ENCODE measurements around the gene CD248. TPM values are rescaled to one million over a fixed set of nuclear protein-coding genes. Genes with fewer than 3 reads are reported as not detected.

The CD248 gene
- total RNA-seq, 1 experiment from 2014 or later: 629 TPM

- H3K36me3 ChIP-seq: peaks cover 35% of the 10 kb centered on the region
- H3K9me3 ChIP-seq (replicated peaks): 0 out of 2 replicates have a peak, but pooled peaks cover 2% of the 10 kb centered on the region
- DNase-seq (ENCODE audit: low read depth in 1 of 2, low spot score in 2 of 2): no peak
- peaks cover 28% of the 10 kb centered on the region for H3K4me1 ChIP-seq (replicated peaks)
- peaks cover 37% of the 10 kb centered on the region for H3K27me3 ChIP-seq (replicated peaks)
- peak overlapping the region; percentile 77 for H3K4me3 ChIP-seq
- peak overlapping the region; percentile 61 for H3K27ac ChIP-seq
These were observed 27.1 kb downstream of the CD248 start for GRCh38 chr11:66289548-66290329.

DNA sequence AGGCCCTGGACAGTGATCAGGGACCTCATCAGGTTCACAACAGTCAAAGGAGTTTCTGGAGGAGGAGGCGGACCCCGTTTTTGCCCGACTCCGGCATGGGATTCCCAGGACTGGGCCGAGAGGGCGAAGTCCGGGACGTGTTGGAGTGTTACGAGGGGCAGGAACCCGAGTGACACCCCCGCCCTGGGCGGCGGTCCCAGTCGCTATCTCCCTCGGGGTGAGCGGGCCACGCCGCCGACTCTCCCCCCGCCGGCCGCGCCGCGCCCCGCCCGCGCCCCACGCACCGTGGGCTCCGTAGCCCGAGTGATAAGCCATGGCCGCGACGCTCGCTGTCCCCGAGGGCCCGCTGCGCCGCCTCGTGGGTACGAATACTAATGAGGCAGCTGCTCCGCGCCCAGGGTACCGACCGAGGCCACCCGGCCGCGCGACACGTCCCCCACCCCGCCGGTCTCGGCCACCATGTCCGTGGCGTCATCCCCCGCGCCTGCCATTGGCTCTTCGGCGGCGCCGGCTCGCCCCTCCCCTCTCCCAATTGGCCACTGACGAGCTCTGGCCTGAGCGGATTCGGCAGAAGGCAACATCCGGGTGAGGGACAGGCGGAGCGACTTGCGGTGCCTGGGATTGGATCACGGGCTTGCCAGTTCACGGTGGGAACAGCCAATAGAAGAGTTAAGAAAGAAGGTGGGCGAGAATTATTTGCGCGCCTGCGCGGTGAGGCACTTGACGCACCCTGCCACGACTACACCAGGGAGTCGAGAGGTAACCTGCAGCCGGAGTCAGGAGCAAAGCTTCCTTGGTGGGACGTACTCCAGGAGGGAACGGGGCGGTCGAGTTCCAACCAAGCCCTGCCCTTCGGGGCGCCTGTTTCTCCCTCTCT lies 27.9 kb downstream of the CD248 start, which contains the start of gene YIF1A:
Gene YIF1A (minus strand): TSS at position 473 of the 877 bp plus-strand sequence. CDS start 158 bp downstream, at position 315.
- Histone ChIP-seq H3K9me3 (replicated peaks) (0 out of 2 replicates have a peak, but pooled peaks cover 2% of the 10 kb centered on the region), H3K36me3 (peaks cover 43% of the 10 kb centered on the region), H3K4me1 (replicated peaks) (peaks cover 28% of the 10 kb centered on the region)

DNA sequence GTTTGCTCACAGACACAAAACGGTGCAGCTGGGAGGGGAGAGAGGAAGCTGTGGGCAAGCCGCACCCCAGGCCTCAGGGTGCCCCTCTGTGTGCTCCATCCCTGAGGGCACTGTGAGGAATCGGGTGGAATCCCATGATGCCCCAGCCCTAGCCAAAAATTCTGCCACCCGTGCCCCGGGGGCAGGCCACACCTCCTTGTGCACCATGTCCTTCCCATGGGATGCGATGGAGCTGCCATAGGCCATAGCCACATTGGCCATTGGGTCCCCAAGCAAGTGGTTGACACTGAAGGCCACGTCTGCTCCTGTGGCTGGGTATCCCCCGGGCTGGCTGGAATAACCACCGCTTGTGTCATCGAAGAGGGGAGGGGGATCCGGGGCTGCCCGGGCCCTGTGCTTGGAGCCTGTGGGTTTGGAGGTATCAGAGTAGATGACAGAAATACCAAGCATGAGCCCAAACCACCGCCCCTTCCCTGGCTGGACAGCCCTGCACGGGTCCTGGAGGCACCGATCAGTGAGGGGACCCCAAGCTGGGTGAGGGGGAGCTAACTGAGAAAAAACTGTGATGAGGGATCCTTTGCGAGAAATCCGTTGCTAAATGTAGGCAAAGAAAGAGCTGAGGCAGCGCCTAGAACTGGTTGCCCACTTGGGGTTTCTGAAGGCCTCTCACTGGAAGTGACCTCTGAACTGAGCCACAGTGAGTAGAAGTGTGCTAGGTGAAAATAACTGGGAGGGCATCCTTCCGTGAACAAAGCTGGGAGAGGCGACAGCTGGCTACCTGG lies 28.8 kb downstream of the CD248 start:
- Histone ChIP-seq H3K27me3 (replicated peaks) (peaks cover 26% of the 10 kb centered on the region), H3K36me3 (peaks cover 47% of the 10 kb centered on the region)

More for the DNA sequence above, 27.9 kb downstream of the CD248 start, which contains the start of gene YIF1A:
- DNase-seq (ENCODE audit: low read depth in 1 of 2, low spot score in 2 of 2): peak; percentile 100
- H3K27me3 ChIP-seq (replicated peaks): peaks cover 34% of the 10 kb centered on the region
- peak within 1 kb of the TSS; percentile 77 for H3K4me3 ChIP-seq
- peak within 1 kb of the TSS; percentile 76 for H3K27ac ChIP-seq

DNA sequence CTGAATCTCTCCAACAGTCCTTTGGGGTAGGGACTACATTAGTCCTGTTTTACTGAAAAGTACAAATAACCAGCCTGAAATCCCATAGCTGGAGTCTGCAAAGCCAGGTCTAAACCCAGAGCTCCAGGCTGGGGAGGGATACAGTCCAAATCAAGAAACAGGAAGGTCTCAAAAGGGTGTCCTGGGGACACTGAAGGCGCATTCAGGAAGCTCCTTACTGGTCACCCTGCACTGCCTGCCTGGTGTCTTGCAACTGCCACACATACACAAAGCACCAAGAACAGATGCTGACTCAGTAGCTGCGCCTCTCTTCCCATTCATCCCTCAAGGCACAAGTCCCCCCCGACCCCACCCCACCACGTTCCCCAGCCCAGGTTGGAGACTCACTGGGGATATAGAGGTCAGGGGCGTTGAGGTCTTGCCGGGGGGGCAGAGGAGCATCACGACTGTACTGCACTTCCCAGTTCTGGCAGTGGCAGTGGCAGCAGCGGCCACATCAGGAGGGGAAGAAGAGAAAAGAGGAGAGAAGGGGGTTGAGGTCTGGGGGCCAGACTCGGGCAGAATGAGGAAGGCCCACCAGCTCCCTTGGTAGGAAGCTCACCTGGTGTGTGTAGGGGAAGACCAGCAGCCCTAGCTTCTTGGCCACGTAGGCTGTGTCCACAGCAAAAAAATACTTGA lies 29.5 kb downstream of the CD248 start:
- Histone ChIP-seq H3K36me3 (peaks cover 53% of the 10 kb centered on the region), H3K9me3 (replicated peaks) (0 out of 2 replicates have a peak, but pooled peaks cover 2% of the 10 kb centered on the region), H3K4me3 (peak overlapping the region; percentile 77; the same call in 1 of the 2 replicates), H3K27me3 (replicated peaks) (peaks cover 19% of the 10 kb centered on the region), H3K4me1 (replicated peaks) (peaks cover 33% of the 10 kb centered on the region), H3K27ac (no peak overlapping the region)
- no peak for DNase-seq (ENCODE audit: low read depth in 1 of 2, low spot score in 2 of 2)

More for the DNA sequence above, 28.8 kb downstream of the CD248 start:
- H3K4me3 ChIP-seq: peak overlapping the region; percentile 77
- H3K27ac ChIP-seq: peak overlapping the region; percentile 76
- H3K9me3 ChIP-seq (replicated peaks): 0 out of 2 replicates have a peak, but pooled peaks cover 2% of the 10 kb centered on the region
- DNase-seq (ENCODE audit: low read depth in 1 of 2, low spot score in 2 of 2): peak in 1 of 2 experiments; percentile 55
- peaks cover 28% of the 10 kb centered on the region for H3K4me1 ChIP-seq (replicated peaks)

DNA sequence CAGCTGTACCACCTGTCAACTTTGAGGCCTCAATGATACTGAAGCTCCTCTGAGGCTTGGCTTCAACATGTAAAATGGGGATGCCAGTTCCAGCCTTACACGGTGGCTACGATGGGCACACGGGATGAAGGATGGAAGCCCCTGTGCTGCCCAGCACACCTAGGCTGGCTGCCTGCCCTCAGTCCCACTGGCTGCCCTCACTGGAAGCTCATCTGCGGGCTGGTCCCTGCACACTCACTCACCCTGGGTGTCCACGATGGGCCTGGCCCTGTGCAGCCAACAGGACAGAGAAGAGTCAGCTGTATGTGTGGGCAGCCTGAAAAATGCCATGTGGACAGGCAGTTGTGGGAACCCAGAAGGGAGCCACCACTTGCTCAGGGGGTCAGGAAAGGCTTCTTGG lies 30.1 kb downstream of the CD248 start:
- H3K4me1 ChIP-seq (replicated peaks): peaks cover 26% of the 10 kb centered on the region
- DNase-seq (ENCODE audit: low read depth in 1 of 2, low spot score in 2 of 2): no peak
- no peak overlapping the region for H3K4me3 ChIP-seq
- H3K9me3 ChIP-seq (replicated peaks): 0 out of 2 replicates have a peak, but pooled peaks cover 2% of the 10 kb centered on the region
- H3K36me3 ChIP-seq: peaks cover 53% of the 10 kb centered on the region
- peaks cover 12% of the 10 kb centered on the region for H3K27me3 ChIP-seq (replicated peaks)
- no peak overlapping the region for H3K27ac ChIP-seq

DNA sequence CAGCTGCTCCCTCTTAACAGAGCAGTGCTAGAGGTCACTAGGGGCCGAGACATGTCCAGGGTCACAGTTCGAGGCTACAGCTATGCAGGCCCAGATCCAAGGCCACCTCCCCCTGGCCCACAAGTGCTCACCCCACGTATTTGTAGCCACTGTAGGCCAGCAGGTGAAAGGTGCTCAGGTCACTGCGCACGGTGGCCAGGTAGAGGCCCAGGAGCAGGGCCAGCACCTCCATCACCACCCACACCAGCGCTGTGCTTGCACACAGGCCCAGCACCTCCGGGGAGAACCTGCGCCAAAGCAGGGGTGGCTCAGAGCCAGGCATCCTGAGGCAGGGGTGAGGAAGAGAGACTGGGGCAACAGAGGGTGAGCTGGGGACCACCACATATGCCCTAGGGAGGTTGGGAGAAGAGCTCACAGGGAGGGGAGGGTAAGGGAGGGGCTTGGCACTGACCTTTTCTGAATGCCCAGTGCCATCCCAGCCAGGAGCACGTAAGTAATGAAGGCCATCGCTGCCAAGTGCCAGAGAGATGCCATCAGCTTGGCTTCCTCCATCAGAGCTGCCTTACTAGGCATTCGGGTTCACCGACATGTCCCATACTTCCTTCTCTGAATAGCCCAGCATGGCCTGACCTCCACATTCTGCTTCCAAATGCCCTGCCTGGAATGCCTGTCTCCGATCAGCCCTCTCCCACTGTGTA lies 31.4 kb downstream of the CD248 start:
- no peak for DNase-seq (ENCODE audit: low read depth in 1 of 2, low spot score in 2 of 2)
- Histone ChIP-seq H3K4me1 (replicated peaks) (peaks cover 37% of the 10 kb centered on the region), H3K9me3 (replicated peaks) (no peaks in the 10 kb centered on the region), H3K36me3 (peaks cover 53% of the 10 kb centered on the region), H3K4me3 (no peak overlapping the region), H3K27me3 (replicated peaks) (peaks cover under 1% of the 10 kb centered on the region), H3K27ac (no peak overlapping the region)

GRCh38 chr11:66284526-66285078 lies 32.2 kb downstream of the CD248 start:
- no peaks in the 10 kb centered on the region for H3K27me3 ChIP-seq (replicated peaks)
- H3K27ac ChIP-seq: no peak overlapping the region
- H3K4me1 ChIP-seq (replicated peaks): peaks cover 32% of the 10 kb centered on the region
- no peak overlapping the region for H3K4me3 ChIP-seq
- H3K36me3 ChIP-seq: peaks cover 59% of the 10 kb centered on the region
- DNase-seq (ENCODE audit: low read depth in 1 of 2, low spot score in 2 of 2): no peak
- no peaks in the 10 kb centered on the region for H3K9me3 ChIP-seq (replicated peaks)

DNA sequence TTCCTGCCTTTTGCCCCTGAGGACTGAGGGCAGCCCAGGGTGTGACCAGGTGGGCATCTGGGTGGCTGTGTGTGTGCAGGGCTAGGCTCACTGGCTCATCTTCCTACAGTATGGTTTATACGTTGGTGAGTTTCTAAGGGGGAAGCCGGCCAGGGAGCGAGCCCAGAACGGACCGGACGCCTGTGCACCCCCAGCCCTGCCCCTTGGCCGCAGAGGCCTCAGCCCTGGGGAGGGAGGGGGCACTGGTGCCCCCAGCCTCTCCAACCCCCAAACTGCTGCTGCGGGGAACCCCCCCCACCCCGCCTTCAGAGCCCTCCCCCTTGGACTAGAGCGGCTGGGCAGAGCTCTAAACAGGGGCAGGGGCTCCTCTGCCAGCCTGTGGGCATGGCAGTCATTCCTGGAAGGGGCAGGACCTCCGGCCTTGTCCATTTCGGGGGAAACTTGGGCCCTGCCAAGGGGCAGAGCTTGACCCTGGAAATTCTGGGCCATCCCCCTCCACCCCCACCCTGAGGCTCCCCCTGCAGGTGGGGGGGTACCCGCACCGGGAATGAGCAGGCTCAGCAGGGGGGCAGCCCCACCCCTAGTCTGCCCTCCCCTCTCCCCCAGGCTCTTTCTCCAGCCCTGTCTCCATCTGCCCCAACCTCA lies 33.3 kb downstream of the CD248 start:
- H3K9me3 ChIP-seq (replicated peaks): no peaks in the 10 kb centered on the region
- H3K27me3 ChIP-seq (replicated peaks): no peaks in the 10 kb centered on the region
- peaks cover 56% of the 10 kb centered on the region for H3K36me3 ChIP-seq
- H3K27ac ChIP-seq: no peak overlapping the region
- DNase-seq (ENCODE audit: low read depth in 1 of 2, low spot score in 2 of 2): no peak
- peaks cover 29% of the 10 kb centered on the region for H3K4me1 ChIP-seq (replicated peaks)
- H3K4me3 ChIP-seq: no peak overlapping the region

- peaks cover 27% of the 10 kb centered on the region for H3K4me1 ChIP-seq (replicated peaks)
These were observed 34.1 kb downstream of the CD248 start for GRCh38 chr11:66282468-66283455.

DNA sequence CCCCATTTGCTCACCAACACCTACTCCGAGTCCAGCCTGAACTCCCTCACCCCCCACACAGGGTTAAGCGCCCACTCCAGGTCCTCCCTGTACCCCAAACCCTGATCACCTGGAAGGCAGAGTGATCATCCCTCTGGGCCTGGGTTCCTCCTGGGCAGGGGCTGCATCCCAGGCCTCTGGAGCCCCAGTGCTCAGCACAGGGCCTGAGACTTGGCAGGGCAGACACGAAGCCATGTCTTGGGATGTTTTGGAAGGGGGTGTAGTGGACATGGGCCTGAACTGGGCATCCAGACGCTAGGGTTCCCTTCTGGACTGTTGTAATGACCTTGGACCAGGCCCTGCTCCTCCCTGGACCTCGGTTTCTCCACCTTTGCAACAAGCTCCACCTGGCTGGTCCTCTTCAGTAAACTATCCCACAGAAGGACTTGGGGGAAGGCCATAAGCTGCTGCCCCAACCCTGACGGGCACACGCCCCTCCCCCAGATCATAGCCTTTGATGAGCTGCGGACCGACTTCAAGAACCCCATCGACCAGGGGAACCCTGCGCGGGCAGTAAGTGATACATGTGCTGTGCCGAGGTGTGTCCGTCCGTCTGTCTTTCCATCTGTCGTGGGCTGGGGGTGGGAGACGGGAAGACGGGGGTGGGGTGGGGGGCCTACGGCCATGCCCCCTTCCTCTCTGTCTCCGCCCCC lies 34.9 kb downstream of the CD248 start:
- H3K4me3 ChIP-seq: no peak overlapping the region
- no peaks in the 10 kb centered on the region for H3K27me3 ChIP-seq (replicated peaks)
- peaks cover 28% of the 10 kb centered on the region for H3K4me1 ChIP-seq (replicated peaks)
- H3K9me3 ChIP-seq (replicated peaks): no peaks in the 10 kb centered on the region
- no peak for DNase-seq (ENCODE audit: low read depth in 1 of 2, low spot score in 2 of 2)
- H3K27ac ChIP-seq: no peak overlapping the region
- H3K36me3 ChIP-seq: peaks cover 53% of the 10 kb centered on the region

More at GRCh38 chr11:66282468-66283455, 34.1 kb downstream of the CD248 start:
- H3K9me3 ChIP-seq (replicated peaks): no peaks in the 10 kb centered on the region
- no peaks in the 10 kb centered on the region for H3K27me3 ChIP-seq (replicated peaks)
- H3K27ac ChIP-seq: no peak overlapping the region
- no peak overlapping the region for H3K4me3 ChIP-seq
- DNase-seq (ENCODE audit: low read depth in 1 of 2, low spot score in 2 of 2): peak; percentile 92 to 100
- peaks cover 50% of the 10 kb centered on the region for H3K36me3 ChIP-seq
